Heart left ventricle (tissue), 16 donors: ENCODE data around the gene RBP7. TPM values are rescaled to one million over a fixed set of nuclear protein-coding genes. Genes with fewer than 3 reads are reported as not detected.

ENCODE experiments used
- ATAC-seq, 4 donors: fragments of 200-7000 bp; cut with Tn5 transposase; one replicate each; pipeline ENCODE4 v1.9.1; 2020 to 2022; ENCODE audit warnings: moderate library complexity in 4 of 4, mild to moderate bottlenecking in 3 of 4, moderate number of reproducible peaks in 1 of 4
- DNase-seq, 5 donors: peaks; one replicate each; pipeline ENCODE4 v3.0.0-alpha.2; 2020
- H3K27ac ChIP-seq, 12 donors: fragments of 200-600 bp; sonication (generic) in 4 of 12; one replicate each; pipeline versions ENCODE4 v1.5.0 to v1.8.0; 2016 to 2022; ENCODE audit warnings: mild to moderate bottlenecking in 2 of 12
- H3K27me3 ChIP-seq, 9 donors: fragments of 200-600 bp; sonication (generic) in 2 of 9; one replicate each; pipeline versions ENCODE4 v1.5.1 to v1.8.0; 2016 to 2022; ENCODE audit warnings: mild to moderate bottlenecking in 3 of 9
- H3K36me3 ChIP-seq, 9 donors: fragments of 200-600 bp; sonication (generic) in 2 of 9; one replicate each; pipeline versions ENCODE4 v1.5.0 to v1.8.0; 2018 to 2022; ENCODE audit warnings: mild to moderate bottlenecking in 2 of 9
- H3K4me1 ChIP-seq, 12 donors: fragments of 200-600 bp; sonication (generic) in 4 of 12; one replicate each; pipeline versions ENCODE4 v1.5.0 to v1.8.0; 2016 to 2022; ENCODE audit warnings: mild to moderate bottlenecking in 3 of 12
- H3K4me3 ChIP-seq, 12 donors: fragments of 200-600 bp; sonication (generic) in 4 of 12; one replicate each; pipeline versions ENCODE4 v1.5.0 to v1.8.0; 2017 to 2022; ENCODE audit warnings: mild to moderate bottlenecking in 9 of 12, moderate library complexity in 4 of 12
- H3K9me3 ChIP-seq, 12 donors: fragments of 200-600 bp; sonication (generic) in 4 of 12; one replicate each; pipeline versions ENCODE4 v1.5.0 to v1.8.0; 2016 to 2022; ENCODE audit warnings: mild to moderate bottlenecking in 1 of 12
- CTCF ChIP-seq, 12 donors: fragments of 200-600 bp; sonication (generic) in 4 of 12; IDR thresholded peaks; one replicate each; pipeline versions ENCODE4 v1.5.0 to v1.8.0; 2018 to 2022; ENCODE audit warnings: antibody characterized with exemption in 12 of 12, mild to moderate bottlenecking in 5 of 12
- POLR2A ChIP-seq, 2 donors: fragments of 450-650 bp; IDR thresholded peaks; one replicate each; pipeline ENCODE4 v1.6.1; 2017; ENCODE audit warnings: antibody characterized with exemption in 2 of 2, mild to moderate bottlenecking in 2 of 2, moderate library complexity in 2 of 2
- WGBS, 4 donors: extraction: QIAGEN DNeasy Blood & Tissue Kit in 2 of 4; methylation state at CpG; one replicate each; pipeline versions ENCODE4 v1.1.5 to v1.1.7; 2013 to 2018; 5-methylcytosine and 5-hydroxymethylcytosine counted together
- intact Hi-C, 10 donors: fragments of 100-400 bp; cut with DNase I; formaldehyde crosslinking; loops; one replicate each; pipeline versions ENCODE4 v1.11.1 to v1.14.2; 2022
- polyA plus RNA-seq, 2 donors: library from polyadenylated mRNA; stranded (reverse); fragments of 200-250 nt; gene quantifications; one replicate each; pipeline ENCODE4 v1.2.3, GENCODE V29; 2013
- total RNA-seq, 9 donors: library from RNA; depleted of rRNA in 2 of 9; stranded (reverse); fragments of >200 nt in 2 of 9; fragmentation: NEBNext Ultra II Directional in 3 of 9; extraction: Animal tissue kit (Norgen Biotek cat#: 25700) in 3 of 9; gene quantifications; one replicate each; pipeline versions ENCODE4 v1.1.0 to v1.2.4, GENCODE V29; 2016 to 2023
- donor health status: ischemic (EF 13 %, LVEDD 7.1; RV severe dilation, severe dysfunction).
- donor health status: healthy with polysubstance abuse.
- donor health status: DM: no; HTN: yes; CAD: no.
- donor health status: DM: no; HTN: no; CAD: no.
- donor health status: ischemic (EF 25% LVEDD 6.9; RV normal size, moderate dysfunction).
- donor health status: ischemic (EF 25% LVEDD 5.7; RV mildly dilated, moderate dysfunction).
- donor health status: healthy.
- donor health status: DM: yes; HTN: yes; CAD: no.
- donor health status: ischemic (EF 35%, LVEDD 5.7; RV mildly dilated, moderate dysfunction).
- donor health status: nonischemic (EF 11% LVEDD 7.7; RV severe dilation, severe dysfunction).
- donor health status: DM: yes; HTN: yes; CAD: no.
- donor health status: PGD.
- donor health status: ischemic (EF 29% LVEDD 5.4; RV normal size, mild dysfunction).
- donor health status: nonischemic (EF 23%, LVEDD 6.1; RV moderate dilation, normal function).

The RBP7 gene
- total and polyA plus RNA-seq, 11 donors = 21.4 to 97.5 (median 34.0) TPM

- peaks cover 0 to 4% (median 0%) of the 10 kb centered on the region in 9 donors for H3K36me3 ChIP-seq
- DNase-seq (no peak), ATAC-seq (peak in 3 of 4 donors; percentile 35 to 71 (median 59))
- intact Hi-C loops = loop anchor here in 1 of 10 donors (10.0 kb wide), 1 partner anchor 47 kb away; no protein-coding TSS in a partner anchor
- H3K9me3 ChIP-seq = no peaks in the 10 kb centered on the region
- peak overlapping the region in 9 of 12 donors; percentile 4 to 62 (median 20) for H3K27ac ChIP-seq
- no peaks in the 10 kb centered on the region for H3K27me3 ChIP-seq
- H3K4me3 ChIP-seq = no peak overlapping the region
- peaks cover 2 to 57% (median 33%) of the 10 kb centered on the region in 12 donors for H3K4me1 ChIP-seq
- WGBS, 4 donors = 68 to 74% (median 70%) methylated on average over 4 of the region's 4 CpGs
- TF ChIP-seq CTCF (IDR thresholded peaks at IDR 0.05) (no peak), POLR2A (IDR thresholded peaks at IDR 0.05) (no peak)
These were observed 60.3 kb downstream of the RBP7 start for GRCh38 chr1:10057343-10057742.

- intact Hi-C loops = loop anchor here in 1 of 10 donors (10.0 kb wide), 1 partner anchor 47 kb away; no protein-coding TSS in a partner anchor
- ATAC-seq (peak in 3 of 4 donors; percentile 6 to 33 (median 13)), DNase-seq (no peak)
- 62 to 71% (median 69%) methylated on average over 5 of the region's 5 CpGs for WGBS, 4 donors
- Histone ChIP-seq H3K9me3 (no peaks in the 10 kb centered on the region), H3K27ac (peak overlapping the region in 8 of 12 donors; percentile 4 to 62 (median 25)), H3K4me1 (peaks cover 2 to 53% (median 29%) of the 10 kb centered on the region in 12 donors), H3K36me3 (peaks cover 0 to 4% (median 0%) of the 10 kb centered on the region in 9 donors), H3K4me3 (no peak overlapping the region), H3K27me3 (no peaks in the 10 kb centered on the region)
- TF ChIP-seq CTCF (IDR thresholded peaks at IDR 0.05) = no peak
- no peak for TF ChIP-seq POLR2A (IDR thresholded peaks at IDR 0.05)
These were observed 60.8 kb downstream of the RBP7 start for GRCh38 chr1:10057796-10058195.

GRCh38 chr1:10059342-10059718 lies 62.3 kb downstream of the RBP7 start:
- intact Hi-C loops = loop anchor here in 1 of 10 donors (10.0 kb wide), 1 partner anchor 45 kb away; no protein-coding TSS in a partner anchor
- Histone ChIP-seq H3K9me3 (no peaks in the 10 kb centered on the region), H3K27me3 (no peaks in the 10 kb centered on the region), H3K27ac (peak overlapping the region in 2 of 12 donors; percentile 19 to 39), H3K4me1 (peaks cover 2 to 53% (median 33%) of the 10 kb centered on the region in 12 donors), H3K4me3 (no peak overlapping the region), H3K36me3 (no peaks in the 10 kb centered on the region)
- 56 to 73% (median 67%) methylated on average over 6 to 8 of the region's 8 CpGs for WGBS, 4 donors
- DNase-seq (peak in 1 of 5 donors; percentile 38), ATAC-seq (peak in 3 of 4 donors; percentile 29 to 33 (median 32))
- no peak for TF ChIP-seq POLR2A (IDR thresholded peaks at IDR 0.05)
- TF ChIP-seq CTCF (IDR thresholded peaks at IDR 0.05) = no peak

- 79 to 84% (median 81%) methylated on average over 8 of the region's 8 CpGs for WGBS, 4 donors
- DNase-seq = no peak
- intact Hi-C loops = no loop called here
- Histone ChIP-seq H3K4me1 (peaks cover 4 to 62% (median 42%) of the 10 kb centered on the region in 12 donors), H3K27me3 (no peaks in the 10 kb centered on the region), H3K36me3 (no peaks in the 10 kb centered on the region), H3K9me3 (no peaks in the 10 kb centered on the region), H3K4me3 (no peak overlapping the region), H3K27ac (no peak overlapping the region)
- no peak for ATAC-seq
- no peak for TF ChIP-seq CTCF (IDR thresholded peaks at IDR 0.05)
- no peak for TF ChIP-seq POLR2A (IDR thresholded peaks at IDR 0.05)
These were observed 63.5 kb downstream of the RBP7 start for GRCh38 chr1:10060311-10061100.
